GM19452 (cell line): ENCODE measurements around the gene EFHC1.
"Not testable (repeated sequence)": the region's sequence is repeated elsewhere in the genome, so short reads cannot be mapped to it uniquely, and the experiment has no call there.

ENCODE experiments used
- ATAC-seq: cut with Tn5 transposase; IDR thresholded peaks from one replicate; pipeline ENCODE4 v1.9.1; 2021; ENCODE audit not compliant: unreplicated experiment

EFHC1 gene

GRCh38 chr6:52419809-52420667 is at the start of gene EFHC1:
Gene EFHC1, plus strand, starts transcription at chr6:52420342. Its CDS starts 69 bp downstream, at chr6:52420411.
- peak; percentile 91 for ATAC-seq

GRCh38 chr6:52371656-52372191 is 48.4 kb upstream of the EFHC1 start:
- ATAC-seq, result no peak

GRCh38 chr6:52373151-52373690 is 46.9 kb upstream of the EFHC1 start:
- ATAC-seq, result no peak

- ATAC-seq, result no peak
These were observed 45.9 kb upstream of the EFHC1 start for GRCh38 chr6:52374247-52374646.

- ATAC-seq, result no peak
These were observed 44.2 kb upstream of the EFHC1 start for GRCh38 chr6:52375780-52376556.

- no peak for ATAC-seq
These were observed 43.4 kb upstream of the EFHC1 start for GRCh38 chr6:52376763-52377162.

- ATAC-seq, result peak; percentile 60
These were observed 42.5 kb upstream of the EFHC1 start for GRCh38 chr6:52377538-52378221.

- no peak for ATAC-seq
These were observed 38.9 kb upstream of the EFHC1 start for GRCh38 chr6:52381249-52381648.

GRCh38 chr6:52384145-52384766 is 35.9 kb upstream of the EFHC1 start:
- no peak for ATAC-seq

- ATAC-seq, result no peak
These were observed 35.1 kb upstream of the EFHC1 start for GRCh38 chr6:52385074-52385473.

GRCh38 chr6:52388119-52388518 is 32.0 kb upstream of the EFHC1 start:
- ATAC-seq, result not testable (repeated sequence)

- no peak for ATAC-seq
These were observed 31.4 kb upstream of the EFHC1 start for GRCh38 chr6:52388790-52389189.

GRCh38 chr6:52389264-52389625 is 30.9 kb upstream of the EFHC1 start:
- no peak for ATAC-seq

GRCh38 chr6:52389626-52390360 is 30.3 kb upstream of the EFHC1 start:
- peak; percentile 66 for ATAC-seq

GRCh38 chr6:52390361-52390727 is 29.8 kb upstream of the EFHC1 start:
- peak; percentile 49 for ATAC-seq

GRCh38 chr6:52391599-52391998 is 28.5 kb upstream of the EFHC1 start:
- ATAC-seq, result no peak

- no peak for ATAC-seq
These were observed 27.2 kb upstream of the EFHC1 start for GRCh38 chr6:52392944-52393343.

GRCh38 chr6:52393780-52394179 is 26.4 kb upstream of the EFHC1 start:
- ATAC-seq, result no peak

- ATAC-seq, result peak; percentile 50
These were observed 25.9 kb upstream of the EFHC1 start for GRCh38 chr6:52394251-52394666.

GRCh38 chr6:52395969-52396368 is 24.2 kb upstream of the EFHC1 start:
- no peak for ATAC-seq
